Measurements from ENCODE around the gene KDM3B. TPM values are rescaled to one million over a fixed set of nuclear protein-coding genes. Genes with fewer than 3 reads are reported as not detected.

Gene KDM3B
- total RNA-seq, 6 donors from 2014 or later, result 54.8 to 110 (median 56.8) TPM

- Histone ChIP-seq H3K27ac (no peak overlapping the region), H3K4me3 (peak overlapping the region in 3 of 4 donors; percentile 37 to 50 (median 47)), H3K36me3 (peaks cover 12 to 22% (median 19%) of the 10 kb centered on the region in 4 donors), H3K27me3 (no peaks in the 10 kb centered on the region), H3K9me3 (no peaks in the 10 kb centered on the region), H3K4me1 (peaks cover 10 to 19% (median 15%) of the 10 kb centered on the region in 4 donors)
- DNase-seq, result no peak
- whole genome bisulfite sequencing, 2 donors, result 51 to 59% methylated on average over 17 to 18 of the region's 20 CpGs
- ATAC-seq (ENCODE audit: low FRiP score in 2 of 2), result peak in 1 of 2 donors; percentile 35
- TF ChIP-seq EP300 (IDR thresholded peaks at IDR 0.05) (no peak), POLR2AphosphoS5 (IDR thresholded peaks at IDR 0.05) (no peak), POLR2A (IDR thresholded peaks at IDR 0.05) (no peak), CTCF (IDR thresholded peaks at IDR 0.05) (no peak)
These were observed 87.1 kb downstream of the KDM3B start for GRCh38 chr5:138439477-138440158.

- Histone ChIP-seq H3K27me3 (no peaks in the 10 kb centered on the region), H3K4me3 (no peak overlapping the region), H3K9me3 (no peaks in the 10 kb centered on the region), H3K27ac (no peak overlapping the region), H3K36me3 (peaks cover 6 to 14% (median 11%) of the 10 kb centered on the region in 4 donors), H3K4me1 (peaks cover 10 to 19% (median 15%) of the 10 kb centered on the region in 4 donors)
- no peak for TF ChIP-seq CTCF (IDR thresholded peaks at IDR 0.05)
- no peak for TF ChIP-seq EP300 (IDR thresholded peaks at IDR 0.05)
- TF ChIP-seq POLR2A (IDR thresholded peaks at IDR 0.05), result no peak
- TF ChIP-seq POLR2AphosphoS5 (IDR thresholded peaks at IDR 0.05), result no peak
- DNase-seq (no peak), ATAC-seq (ENCODE audit: low FRiP score in 2 of 2) (peak in 1 of 2 donors; percentile 8)
- WGBS, 2 donors, result 83 to 87% methylated on average over 17 of the region's 17 CpGs
These were observed 87.9 kb downstream of the KDM3B start for GRCh38 chr5:138440159-138441073.

- Histone ChIP-seq H3K4me1 (peaks cover 10 to 19% (median 15%) of the 10 kb centered on the region in 4 donors), H3K27ac (no peak overlapping the region), H3K9me3 (no peaks in the 10 kb centered on the region), H3K27me3 (no peaks in the 10 kb centered on the region), H3K36me3 (peaks cover 0 to 6% (median 3%) of the 10 kb centered on the region in 4 donors), H3K4me3 (no peak overlapping the region)
- 94% methylated on average over 7 to 9 of the region's 9 CpGs for WGBS, 2 donors
- no peak for DNase-seq
- TF ChIP-seq CTCF (IDR thresholded peaks at IDR 0.05) (no peak), POLR2A (IDR thresholded peaks at IDR 0.05) (no peak), POLR2AphosphoS5 (IDR thresholded peaks at IDR 0.05) (no peak), EP300 (IDR thresholded peaks at IDR 0.05) (no peak)
- ATAC-seq (ENCODE audit: low FRiP score in 2 of 2), result no peak
These were observed 88.7 kb downstream of the KDM3B start for GRCh38 chr5:138441221-138441620.

GRCh38 chr5:138444078-138444773 lies 91.7 kb downstream of the KDM3B start:
- H3K9me3 ChIP-seq, result no peaks in the 10 kb centered on the region
- no peak overlapping the region for H3K4me3 ChIP-seq
- no peak overlapping the region for H3K27ac ChIP-seq
- 89 to 96% methylated on average over 10 to 13 of the region's 13 CpGs for WGBS, 2 donors
- no peak for TF ChIP-seq POLR2AphosphoS5 (IDR thresholded peaks at IDR 0.05)
- H3K27me3 ChIP-seq, result no peaks in the 10 kb centered on the region
- DNase-seq, result no peak
- H3K4me1 ChIP-seq, result peaks cover 3 to 6% (median 5%) of the 10 kb centered on the region in 4 donors
- H3K36me3 ChIP-seq, result no peaks in the 10 kb centered on the region
- ATAC-seq (ENCODE audit: low FRiP score in 2 of 2), result no peak
